GM19397 (cell line): ENCODE results near the gene MED1.

Experiments
- ATAC-seq: cut with Tn5 transposase; IDR thresholded peaks from one replicate; pipeline ENCODE4 v1.9.1; 2021; ENCODE audit warnings: mild to moderate bottlenecking, moderate library complexity; ENCODE audit not compliant: unreplicated experiment

MED1 gene

GRCh38 chr17:39364236-39365025 is 86.6 kb downstream of the MED1 start:
- ATAC-seq, result no peak

GRCh38 chr17:39361064-39361463 is 90.0 kb downstream of the MED1 start:
- no peak for ATAC-seq

DNA sequence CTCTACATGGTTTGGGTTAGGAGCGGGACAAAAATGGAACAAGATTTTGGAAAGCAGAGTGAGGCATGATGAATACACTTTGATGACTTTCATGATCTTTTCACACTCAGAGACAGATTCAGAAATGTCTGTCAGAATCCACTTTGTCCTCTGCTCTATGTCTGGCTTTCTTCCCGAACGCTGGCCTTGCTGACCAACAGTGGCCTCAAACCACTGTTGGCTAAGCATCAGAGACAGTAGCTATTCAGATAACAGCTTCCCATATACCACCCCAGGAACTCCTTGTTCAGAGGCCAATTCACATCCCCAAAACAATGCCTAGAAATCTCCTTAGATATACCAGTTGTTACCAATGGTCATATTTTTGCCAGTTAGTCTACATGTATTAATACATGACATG is 90.5 kb downstream of the MED1 start:
- ATAC-seq, result no peak

- ATAC-seq, result no peak
These were observed 91.1 kb downstream of the MED1 start for GRCh38 chr17:39359994-39360393.

DNA sequence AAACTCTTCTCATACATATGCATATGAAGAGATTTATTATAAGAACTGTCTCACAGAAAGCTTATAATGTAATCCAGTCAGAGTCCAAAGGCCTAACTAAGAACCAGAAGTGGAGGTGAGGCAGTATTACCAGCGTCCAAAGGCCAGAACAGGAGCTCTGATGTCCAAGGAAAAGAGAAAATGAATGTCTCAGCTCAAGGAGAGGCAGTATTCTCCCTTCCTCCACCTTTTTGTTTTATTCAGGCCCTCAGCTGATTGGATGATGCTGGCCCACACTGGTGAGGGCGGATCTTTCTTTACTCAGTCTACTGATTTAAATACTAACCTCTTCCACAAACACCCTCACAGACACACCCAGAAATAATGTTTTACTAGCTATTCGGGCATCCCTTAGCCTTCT is 93.1 kb downstream of the MED1 start:
- no peak for ATAC-seq

DNA sequence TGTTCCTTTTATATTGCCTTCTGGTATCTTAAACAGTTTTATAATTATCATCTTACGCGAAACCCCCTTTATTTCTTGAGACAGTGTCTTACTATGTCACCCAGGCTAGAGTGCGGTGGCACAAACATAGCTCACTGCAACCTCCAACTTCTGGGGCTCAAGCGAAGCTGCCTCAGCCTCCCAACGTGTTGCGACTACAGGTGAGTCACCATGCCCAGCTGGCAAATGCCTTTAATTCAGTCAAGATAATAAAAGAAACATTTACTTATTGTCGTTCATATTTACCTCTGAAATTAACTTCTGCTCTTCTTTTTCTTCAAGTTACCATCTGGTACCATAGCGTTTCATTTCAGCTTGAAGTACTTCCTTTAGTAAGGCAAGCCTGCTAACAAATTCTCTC is 93.6 kb downstream of the MED1 start:
- no peak for ATAC-seq
